Ramos (cell line): ENCODE measurements around the gene KRTAP10-1.

Experiments
- in situ Hi-C: fragments of 300-500 bp; cut with MboI; formaldehyde crosslinking; loops from one replicate; pipeline ENCODE4 v1.14.3; 2022; ENCODE audit warnings: low sequenced_read_pairs; ENCODE audit not compliant: unreplicated experiment

Gene KRTAP10-1

GRCh38 chr21:44530903-44531605 lies 8.9 kb downstream of the KRTAP10-1 start:
- in situ Hi-C loops: no loop called here

GRCh38 chr21:44530221-44530902 lies 9.6 kb downstream of the KRTAP10-1 start:
- in situ Hi-C loops: no loop called here

- in situ Hi-C loops: loop anchor here (5.0 kb wide), 1 partner anchor 47 kb away; no protein-coding TSS in a partner anchor
These were observed 10.4 kb downstream of the KRTAP10-1 start for GRCh38 chr21:44529503-44530125.

GRCh38 chr21:44529011-44529421 lies 11.0 kb downstream of the KRTAP10-1 start:
- in situ Hi-C loops: loop anchor here (5.0 kb wide), 1 partner anchor 47 kb away; no protein-coding TSS in a partner anchor

GRCh38 chr21:44528634-44528995 lies 11.4 kb downstream of the KRTAP10-1 start:
- in situ Hi-C loops: loop anchor here (5.0 kb wide), 1 partner anchor 46 kb away; no protein-coding TSS in a partner anchor

- in situ Hi-C loops: loop anchor here (5.0 kb wide), 1 partner anchor 46 kb away; no protein-coding TSS in a partner anchor
These were observed 11.9 kb downstream of the KRTAP10-1 start for GRCh38 chr21:44527983-44528633.

GRCh38 chr21:44527156-44527982 lies 12.6 kb downstream of the KRTAP10-1 start:
- in situ Hi-C loops: loop anchor here (5.0 kb wide), 1 partner anchor 45 kb away; no protein-coding TSS in a partner anchor

- in situ Hi-C loops: loop anchor here (5.0 kb wide), 1 partner anchor 44 kb away; no protein-coding TSS in a partner anchor
These were observed 13.6 kb downstream of the KRTAP10-1 start for GRCh38 chr21:44526096-44526997.

GRCh38 chr21:44525391-44526095 lies 14.5 kb downstream of the KRTAP10-1 start:
- in situ Hi-C loops: loop anchor here (5.0 kb wide), 1 partner anchor 43 kb away; no protein-coding TSS in a partner anchor

- in situ Hi-C loops: loop anchor here (5.0 kb wide), 1 partner anchor 42 kb away; no protein-coding TSS in a partner anchor
These were observed 15.3 kb downstream of the KRTAP10-1 start for GRCh38 chr21:44524414-44525371.

GRCh38 chr21:44523567-44524413 lies 16.2 kb downstream of the KRTAP10-1 start:
- in situ Hi-C loops: no loop called here

GRCh38 chr21:44522753-44523204 lies 17.2 kb downstream of the KRTAP10-1 start:
- in situ Hi-C loops: no loop called here

- in situ Hi-C loops: no loop called here
These were observed 17.9 kb downstream of the KRTAP10-1 start for GRCh38 chr21:44521928-44522752.

- in situ Hi-C loops: no loop called here
These were observed 18.6 kb downstream of the KRTAP10-1 start for GRCh38 chr21:44521301-44521927.
